H9 (cell line): Measurements from ENCODE around the gene TMEM169. TPM values are rescaled to one million over a fixed set of nuclear protein-coding genes. Genes with fewer than 3 reads are reported as not detected.

Source experiments
- DNase-seq: peaks from one replicate; pipeline ENCODE4 v3.0.0-alpha.2; 2017
- H2AFZ ChIP-seq: one replicate; pipeline ENCODE4 v1.6.1; 2013; ENCODE audit warnings: mild to moderate bottlenecking, low read length, control low read depth, moderate library complexity
- H2AK5ac ChIP-seq: 2 replicates; pipeline ENCODE4 v1.6.1; 2013; ENCODE audit warnings: low read length, control low read depth, mixed read lengths; ENCODE audit not compliant: insufficient read length
- H2BK120ac ChIP-seq: one replicate; pipeline ENCODE4 v1.6.1; 2013; ENCODE audit warnings: low read depth, mild to moderate bottlenecking, low read length, control low read depth, inconsistent platforms; ENCODE audit not compliant: poor library complexity, severe bottlenecking
- H2BK12ac ChIP-seq: 2 replicates; pipeline ENCODE4 v1.6.1; 2013; ENCODE audit warnings: low read length, control low read depth, mixed read lengths, low read depth; ENCODE audit not compliant: insufficient read length
- H2BK15ac ChIP-seq: 2 replicates; pipeline ENCODE4 v1.6.1; 2013; ENCODE audit warnings: low read depth, low read length, control low read depth
- H2BK20ac ChIP-seq: one replicate; pipeline ENCODE4 v1.6.1; 2013; ENCODE audit warnings: low read depth, mild to moderate bottlenecking, low read length, control low read depth, inconsistent platforms; ENCODE audit not compliant: poor library complexity, severe bottlenecking
- H2BK5ac ChIP-seq: 2 replicates; pipeline ENCODE4 v1.6.1; 2013; ENCODE audit warnings: low read length, control low read depth, mixed read lengths; ENCODE audit not compliant: insufficient read length
- H3K14ac ChIP-seq: 2 replicates; pipeline ENCODE4 v1.6.1; 2013; ENCODE audit warnings: low read length, control low read depth; ENCODE audit not compliant: insufficient read depth
- H3K18ac ChIP-seq: 2 replicates; pipeline ENCODE4 v1.6.1; 2013; ENCODE audit warnings: low read depth, mild to moderate bottlenecking, mixed read lengths, low read length, control low read depth; ENCODE audit not compliant: insufficient read length
- H3K23ac ChIP-seq: 2 replicates; pipeline ENCODE4 v1.6.1; 2013; ENCODE audit warnings: low read length, control low read depth, mixed read lengths, low read depth; ENCODE audit not compliant: insufficient read length
- H3K23me2 ChIP-seq: 2 replicates; pipeline ENCODE4 v1.6.1; 2013; ENCODE audit warnings: low read depth, mild to moderate bottlenecking, mixed read lengths, low read length, control low read depth; ENCODE audit not compliant: insufficient read length, poor library complexity, severe bottlenecking
- H3K27ac ChIP-seq: 2 replicates; pipeline ENCODE4 v1.5.1; 2013; ENCODE audit warnings: low read length, control low read depth, mixed read lengths, low read depth; ENCODE audit not compliant: insufficient read length
- H3K27me3 ChIP-seq: 2 replicates; pipeline ENCODE4 v1.6.1; 2013; ENCODE audit warnings: low read length, control low read depth, inconsistent platforms; ENCODE audit not compliant: insufficient read depth
- H3K4ac ChIP-seq: 2 replicates; pipeline ENCODE4 v1.6.1; 2013; ENCODE audit warnings: low read depth, mild to moderate bottlenecking, control low read depth, inconsistent platforms, low read length, moderate library complexity
- H3K4me1 ChIP-seq: 2 replicates; pipeline ENCODE4 v1.6.1; 2013; ENCODE audit warnings: low read length, control low read depth, inconsistent platforms; ENCODE audit not compliant: insufficient read depth
- H3K4me2 ChIP-seq: 2 replicates; pipeline ENCODE4 v1.6.1; 2013; ENCODE audit warnings: low read length, control low read depth, mixed read lengths; ENCODE audit not compliant: insufficient read length, insufficient read depth
- H3K56ac ChIP-seq: 2 replicates; pipeline ENCODE4 v1.6.1; 2013; ENCODE audit warnings: low read depth, mild to moderate bottlenecking, mixed read lengths, low read length, control low read depth; ENCODE audit not compliant: insufficient read length
- H3K79me1 ChIP-seq: 2 replicates; pipeline ENCODE4 v1.6.1; 2013; ENCODE audit warnings: low read depth, mild to moderate bottlenecking, moderate library complexity, low read length, control low read depth, inconsistent platforms; ENCODE audit not compliant: insufficient read depth, poor library complexity, severe bottlenecking
- H3K79me2 ChIP-seq: 2 replicates; pipeline ENCODE4 v1.6.1; 2013; ENCODE audit warnings: low read length, control low read depth, inconsistent platforms; ENCODE audit not compliant: insufficient read depth
- H3K9ac ChIP-seq: 2 replicates; pipeline ENCODE4 v1.6.1; 2013; ENCODE audit warnings: low read length, control low read depth, mixed read lengths; ENCODE audit not compliant: insufficient read length; ENCODE audit errors: extremely low read depth
- H3K9me3 ChIP-seq: one replicate; pipeline ENCODE4 v1.6.1; 2013; ENCODE audit warnings: low read depth, low read length, inconsistent platforms; ENCODE audit not compliant: control insufficient read depth
- H3T11ph ChIP-seq: one replicate; pipeline ENCODE4 v1.6.1; 2013; ENCODE audit warnings: mild to moderate bottlenecking, low read length, control low read depth, inconsistent platforms
- H4K20me1 ChIP-seq: one replicate; pipeline ENCODE4 v1.6.1; 2013; ENCODE audit not compliant: control insufficient read depth, insufficient read length, insufficient read depth
- H4K5ac ChIP-seq: 2 replicates; pipeline ENCODE4 v1.6.1; 2013; ENCODE audit warnings: low read depth, mild to moderate bottlenecking, mixed read lengths, low read length, control low read depth; ENCODE audit not compliant: insufficient read length
- H4K8ac ChIP-seq: replicated peaks from 2 replicates; pipeline ENCODE4 v1.6.1; 2013; ENCODE audit warnings: low read length, control low read depth, mixed read lengths, low read depth; ENCODE audit not compliant: insufficient read length
- H4K91ac ChIP-seq: 2 replicates; pipeline ENCODE4 v1.6.1; 2013; ENCODE audit warnings: low read depth, mild to moderate bottlenecking, moderate library complexity, mixed read lengths, low read length, control low read depth; ENCODE audit not compliant: insufficient read length
- H3K27ac Mint-ChIP-seq, 3 experiments: 2 replicates in 2 of 3; 3 replicates in 1 of 3; pipeline ENCODE4 v1.8.0; 2020 to 2021; ENCODE audit warnings: mixed read lengths in 3 of 3, mild to moderate bottlenecking in 1 of 3, moderate library complexity in 1 of 3
- H3K27me3 Mint-ChIP-seq: 2 replicates; pipeline ENCODE4 v1.8.0; 2021; ENCODE audit warnings: low read depth, mild to moderate bottlenecking, moderate library complexity, mixed read lengths
- H3K36me3 Mint-ChIP-seq, 3 experiments: 2 replicates in 2 of 3; 3 replicates in 1 of 3; pipeline ENCODE4 v1.8.0; 2020 to 2021; ENCODE audit warnings: low read depth in 3 of 3, mixed read lengths in 3 of 3; ENCODE audit not compliant: insufficient read depth in 1 of 3
- H3K4me1 Mint-ChIP-seq, 2 experiments: 2 replicates each; pipeline ENCODE4 v1.8.0; 2020; ENCODE audit warnings: mixed read lengths in 2 of 2
- H3K4me3 Mint-ChIP-seq, 2 experiments: 2 replicates in 1 of 2; 3 replicates in 1 of 2; pipeline ENCODE4 v1.8.0; 2020 to 2021; ENCODE audit warnings: mild to moderate bottlenecking in 2 of 2, mixed read lengths in 2 of 2, moderate library complexity in 1 of 2
- H3K9me3 Mint-ChIP-seq, 2 experiments: 2 replicates in 1 of 2; 3 replicates in 1 of 2; pipeline ENCODE4 v1.8.0; 2020; ENCODE audit warnings: mild to moderate bottlenecking in 2 of 2, mixed read lengths in 2 of 2, moderate library complexity in 1 of 2
- CTCF ChIP-seq: fragments of 200-600 bp; sonication (generic); conservative IDR thresholded peaks from 3 replicates; pipeline ENCODE4 v1.8.0; 2021; ENCODE audit warnings: antibody characterized with exemption, mild to moderate bottlenecking
- WGBS: extraction: QIAGEN DNeasy Blood & Tissue Kit; methylation state at CpG from one replicate; pipeline ENCODE4 v1.1.7; 2013; ENCODE audit warnings: missing lambda C conversion rate, low lambda C conversion rate, mixed read lengths; ENCODE audit not compliant: insufficient read length; ENCODE audit errors: extremely low coverage; 5-methylcytosine and 5-hydroxymethylcytosine counted together
- total RNA-seq: library from RNA; stranded (reverse); gene quantifications from 2 replicates; pipeline ENCODE4 v1.2.1, GENCODE V29; 2021

The TMEM169 gene
- total RNA-seq, 1 experiment from 2014 or later = 1.0 TPM

GRCh38 chr2:216142540-216142939 is 60.8 kb downstream of the TMEM169 start:
- H4K91ac ChIP-seq = no peak overlapping the region
- no peak overlapping the region for H3K14ac ChIP-seq
- Mint-ChIP-seq H3K36me3 (peaks cover 47 to 70% (median 68%) of the 10 kb centered on the region in 3 experiments; a peak in 6 of 7 replicates), H3K27me3 (no peaks in the 10 kb centered on the region), H3K9me3 (no peaks in the 10 kb centered on the region), H3K27ac (peak overlapping the region in 1 of 3 experiments; percentile 64; a peak in 1 of 7 replicates), H3K4me3 (no peak overlapping the region), H3K4me1 (peaks cover 8 to 11% of the 10 kb centered on the region in 2 experiments; a peak in 3 of 4 replicates)
- H3K23ac ChIP-seq = no peak overlapping the region
- no peak overlapping the region for H3K4me2 ChIP-seq
- no peak overlapping the region for H2AK5ac ChIP-seq
- no peak for DNase-seq
- no peaks in the 10 kb centered on the region for H3K27me3 ChIP-seq
- H3K27ac ChIP-seq = no peak overlapping the region
- no peak overlapping the region for H2BK12ac ChIP-seq
- no peak overlapping the region for H3K9ac ChIP-seq
- H3K9me3 ChIP-seq = no peaks in the 10 kb centered on the region
- no peaks in the 10 kb centered on the region for H4K20me1 ChIP-seq
- H2BK5ac ChIP-seq = no peak overlapping the region
- H2AFZ ChIP-seq = no peak overlapping the region
- H3K79me1 ChIP-seq = peaks cover 3% of the 10 kb centered on the region
- H2BK20ac ChIP-seq = no peak overlapping the region
- H3K18ac ChIP-seq = no peak overlapping the region
- H4K5ac ChIP-seq = no peak overlapping the region
- no peaks in the 10 kb centered on the region for H3K79me2 ChIP-seq
- no peak overlapping the region for H2BK120ac ChIP-seq
- H3K4me1 ChIP-seq = no peaks in the 10 kb centered on the region
- H3K23me2 ChIP-seq = no peaks in the 10 kb centered on the region
- TF ChIP-seq CTCF = no peak
- H4K8ac ChIP-seq = no peak overlapping the region
- H3T11ph ChIP-seq = no peak overlapping the region
- no peak overlapping the region for H3K56ac ChIP-seq
- WGBS = no CpG with 5 or more reads among the region's 1 CpG
- no peak overlapping the region for H2BK15ac ChIP-seq
- H3K4ac ChIP-seq = no peak overlapping the region
